Liver (tissue), 9 donors: ENCODE results near the gene ABCB6. TPM values are rescaled to one million over a fixed set of nuclear protein-coding genes. Genes with fewer than 3 reads are reported as not detected.

Experiments used
- DNase-seq: peaks from one replicate; pipeline ENCODE4 v3.0.0-alpha.2; 2017; ENCODE audit warnings: low spot score
- H3K27ac ChIP-seq, 2 donors: one replicate each; pipeline ENCODE4 v1.7.0; 2013; ENCODE audit warnings: inconsistent platforms in 2 of 2, low read length in 2 of 2, control low read depth in 1 of 2, low read depth in 1 of 2, mild to moderate bottlenecking in 1 of 2
- H3K27me3 ChIP-seq, 4 donors: one replicate each; pipeline versions ENCODE4 v1.6.1 to v1.7.0; 2013; ENCODE audit warnings: low read length in 3 of 4, inconsistent platforms in 1 of 4, mild to moderate bottlenecking in 1 of 4, moderate library complexity in 1 of 4; ENCODE audit not compliant: control insufficient read depth in 4 of 4, insufficient read depth in 4 of 4
- H3K36me3 ChIP-seq, 4 donors: one replicate each; pipeline versions ENCODE4 v1.6.1 to v1.7.0; 2013; ENCODE audit warnings: low read length in 3 of 4, mild to moderate bottlenecking in 3 of 4, low read depth in 1 of 4, moderate library complexity in 1 of 4; ENCODE audit not compliant: control insufficient read depth in 4 of 4, insufficient read depth in 3 of 4
- H3K4me1 ChIP-seq, 4 donors: one replicate each; pipeline versions ENCODE4 v1.6.1 to v1.7.0; 2013; ENCODE audit warnings: low read length in 3 of 4, mild to moderate bottlenecking in 3 of 4, moderate library complexity in 1 of 4; ENCODE audit not compliant: control insufficient read depth in 4 of 4, insufficient read depth in 4 of 4
- H3K4me3 ChIP-seq, 3 donors: one replicate each; pipeline versions ENCODE4 v1.6.1 to v1.7.0; 2013; ENCODE audit warnings: low read length in 3 of 3, control low read depth in 1 of 3, low read depth in 1 of 3, mild to moderate bottlenecking in 1 of 3
- H3K9ac ChIP-seq, 2 donors: one replicate each; pipeline ENCODE4 v1.7.0; 2013; ENCODE audit warnings: low read length in 2 of 2, mild to moderate bottlenecking in 2 of 2, moderate library complexity in 2 of 2, control low read depth in 1 of 2, low read depth in 1 of 2
- H3K9me3 ChIP-seq, 4 donors: one replicate each; pipeline versions ENCODE4 v1.6.1 to v1.7.0; 2013; ENCODE audit warnings: low read length in 3 of 4; ENCODE audit not compliant: control insufficient read depth in 4 of 4
- EGR1 ChIP-seq, 2 donors: IDR thresholded peaks; 2 replicates each; pipeline ENCODE4 v1.6.1; 2016 to 2018; ENCODE audit warnings: antibody characterized with exemption in 2 of 2, low read depth in 2 of 2
- FOXA1 ChIP-seq: IDR thresholded peaks from 2 replicates; pipeline ENCODE4 v1.6.1; 2016; ENCODE audit warnings: antibody characterized with exemption
- FOXA2 ChIP-seq: IDR thresholded peaks from 2 replicates; pipeline ENCODE4 v1.6.1; 2016; ENCODE audit warnings: antibody characterized with exemption
- GABPA ChIP-seq, 2 donors: IDR thresholded peaks in 1 of 2; conservative IDR thresholded peaks in 1 of 2; 2 replicates each; pipeline ENCODE4 v1.6.1; 2016; ENCODE audit warnings: antibody characterized with exemption in 2 of 2, mild to moderate bottlenecking in 1 of 2, moderate library complexity in 1 of 2
- HNF4A ChIP-seq, 2 donors: conservative IDR thresholded peaks; 2 replicates each; pipeline ENCODE4 v1.6.1; 2016; ENCODE audit warnings: antibody characterized with exemption in 2 of 2, mild to moderate bottlenecking in 2 of 2
- HNF4G ChIP-seq: IDR thresholded peaks from 2 replicates; pipeline ENCODE4 v1.6.1; 2016; ENCODE audit warnings: antibody characterized with exemption
- JUND ChIP-seq, 2 donors: IDR thresholded peaks; 2 replicates each; pipeline ENCODE4 v1.6.1; 2016; ENCODE audit warnings: antibody characterized with exemption in 2 of 2
- MAX ChIP-seq: IDR thresholded peaks from 2 replicates; pipeline ENCODE4 v1.6.1; 2016; ENCODE audit warnings: antibody characterized with exemption
- NR2F2 ChIP-seq: IDR thresholded peaks from 2 replicates; pipeline ENCODE4 v1.6.1; 2016; ENCODE audit warnings: antibody characterized with exemption
- RAD21 ChIP-seq, 2 donors: IDR thresholded peaks; 2 replicates each; pipeline ENCODE4 v1.6.1; 2016; ENCODE audit warnings: antibody characterized with exemption in 2 of 2, mild to moderate bottlenecking in 2 of 2
- RXRA ChIP-seq, 2 donors: IDR thresholded peaks; 2 replicates each; pipeline ENCODE4 v1.6.1; 2017 to 2018; ENCODE audit warnings: antibody characterized with exemption in 2 of 2, mild to moderate bottlenecking in 1 of 2
- SP1 ChIP-seq: IDR thresholded peaks from 2 replicates; pipeline ENCODE4 v1.6.1; 2018; ENCODE audit warnings: antibody characterized with exemption, mild to moderate bottlenecking
- TAF1 ChIP-seq: conservative IDR thresholded peaks from 2 replicates; pipeline ENCODE4 v1.6.1; 2016; ENCODE audit warnings: antibody characterized with exemption, mild to moderate bottlenecking
- YY1 ChIP-seq: IDR thresholded peaks from 2 replicates; pipeline ENCODE4 v1.6.1; 2016; ENCODE audit warnings: antibody characterized with exemption, mild to moderate bottlenecking
- WGBS: extraction: QIAGEN DNeasy Blood & Tissue Kit; methylation state at CpG from one replicate; pipeline ENCODE4 v1.1.7; 2013; 5-methylcytosine and 5-hydroxymethylcytosine counted together
- polyA plus RNA-seq, 2 donors: library from polyadenylated mRNA; stranded (reverse) in 1 of 2; unstranded in 1 of 2; fragments of 200-250 nt in 1 of 2; fragments of >200 nt in 1 of 2; fragmentation: Nextera tagmentation in 1 of 2; extraction: Ambion mirVana in 1 of 2; gene quantifications; one replicate each; pipeline versions ENCODE4 v1.2.1 to v1.2.3, GENCODE V29; 2013 to 2015
- total RNA-seq, 2 donors: library from RNA; depleted of rRNA; stranded (reverse); fragments of >200 nt; gene quantifications; one replicate each; pipeline ENCODE4 v1.2.3, GENCODE V29; 2014
- TF ChIP-seq, protein P1 (sequence below): IDR thresholded peaks from 2 replicates; pipeline ENCODE4 v1.6.1; 2016; ENCODE audit warnings: antibody characterized with exemption
- TF ChIP-seq, protein P2 (sequence below): IDR thresholded peaks from 2 replicates; pipeline ENCODE4 v1.6.1; 2016; ENCODE audit warnings: antibody characterized with exemption, mild to moderate bottlenecking
- TF ChIP-seq, protein P3 (sequence below): IDR thresholded peaks from 2 replicates; pipeline ENCODE4 v1.6.1; 2016; ENCODE audit warnings: antibody characterized with exemption
- TF ChIP-seq, protein P4 (sequence below): fragments of 150-350 bp; IDR thresholded peaks from 2 replicates; pipeline ENCODE4 v1.5.1; 2017; ENCODE audit warnings: improper control_type of control experiment, low read depth, low read length; ENCODE audit not compliant: missing input control
- donor health status: healthy.
- donor health status: healthy.
- donor health status: healthy.
- donor health status: healthy.
- donor health status: healthy.

ABCB6 gene
- total and polyA plus RNA-seq, 4 donors, result 19.0 to 96.1 (median 47.8) TPM

DNA sequence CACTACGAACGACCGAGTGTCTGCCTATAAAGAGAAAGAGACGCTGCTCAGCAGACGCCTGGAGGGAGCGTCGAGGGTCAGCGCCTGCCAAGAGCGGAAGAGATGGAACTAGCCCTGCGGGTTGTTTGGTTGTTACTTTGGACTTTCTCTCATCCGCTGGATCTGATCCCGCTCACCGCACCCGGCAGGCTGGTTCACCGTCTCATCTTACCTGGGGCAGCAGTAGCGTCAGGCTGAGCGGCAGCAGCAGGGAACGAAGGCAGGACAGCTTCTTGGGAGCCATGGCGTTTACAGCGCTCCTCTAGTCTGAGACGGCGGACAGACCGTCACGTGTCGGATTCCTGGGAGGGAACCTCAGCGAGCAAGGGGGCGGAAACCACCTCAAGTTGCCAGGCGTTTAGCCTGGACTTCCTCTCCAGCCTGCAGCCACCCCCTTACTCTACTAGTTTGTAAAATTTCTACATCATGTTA, 24.6 kb upstream of the ABCB6 start:
- Histone ChIP-seq H3K9ac (peak overlapping the region in 1 of 2 donors; percentile 68), H3K27ac (peak overlapping the region; percentile 61 to 67), H3K4me1 (peaks cover 7 to 43% (median 34%) of the 10 kb centered on the region in 4 donors), H3K27me3 (no peaks in the 10 kb centered on the region), H3K9me3 (no peaks in the 10 kb centered on the region), H3K4me3 (peak overlapping the region in 2 of 3 donors; percentile 10 to 28), H3K36me3 (peaks cover 0 to 10% (median 4%) of the 10 kb centered on the region in 4 donors)
- DNase-seq, result no peak
- WGBS, result 20% methylated on average over 28 of the region's 28 CpGs
- peak in 1 of 2 donors; percentile 14 for TF ChIP-seq GABPA (IDR thresholded peaks at IDR 0.05 in 1 of 2, conservative IDR thresholded peaks at IDR 0.05 in 1 of 2)
- TF ChIP-seq RAD21 (IDR thresholded peaks at IDR 0.05), result peak in 1 of 2 donors; percentile 24
- TF ChIP-seq, protein P1, sequence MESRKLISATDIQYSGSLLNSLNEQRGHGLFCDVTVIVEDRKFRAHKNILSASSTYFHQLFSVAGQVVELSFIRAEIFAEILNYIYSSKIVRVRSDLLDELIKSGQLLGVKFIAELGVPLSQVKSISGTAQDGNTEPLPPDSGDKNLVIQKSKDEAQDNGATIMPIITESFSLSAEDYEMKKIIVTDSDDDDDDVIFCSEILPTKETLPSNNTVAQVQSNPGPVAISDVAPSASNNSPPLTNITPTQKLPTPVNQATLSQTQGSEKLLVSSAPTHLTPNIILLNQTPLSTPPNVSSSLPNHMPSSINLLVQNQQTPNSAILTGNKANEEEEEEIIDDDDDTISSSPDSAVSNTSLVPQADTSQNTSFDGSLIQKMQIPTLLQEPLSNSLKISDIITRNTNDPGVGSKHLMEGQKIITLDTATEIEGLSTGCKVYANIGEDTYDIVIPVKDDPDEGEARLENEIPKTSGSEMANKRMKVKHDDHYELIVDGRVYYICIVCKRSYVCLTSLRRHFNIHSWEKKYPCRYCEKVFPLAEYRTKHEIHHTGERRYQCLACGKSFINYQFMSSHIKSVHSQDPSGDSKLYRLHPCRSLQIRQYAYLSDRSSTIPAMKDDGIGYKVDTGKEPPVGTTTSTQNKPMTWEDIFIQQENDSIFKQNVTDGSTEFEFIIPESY, result no peak
- no peak for TF ChIP-seq FOXA1
- TF ChIP-seq RXRA (IDR thresholded peaks at IDR 0.05), result peak in 1 of 2 donors; percentile 15
- TF ChIP-seq, protein P2, sequence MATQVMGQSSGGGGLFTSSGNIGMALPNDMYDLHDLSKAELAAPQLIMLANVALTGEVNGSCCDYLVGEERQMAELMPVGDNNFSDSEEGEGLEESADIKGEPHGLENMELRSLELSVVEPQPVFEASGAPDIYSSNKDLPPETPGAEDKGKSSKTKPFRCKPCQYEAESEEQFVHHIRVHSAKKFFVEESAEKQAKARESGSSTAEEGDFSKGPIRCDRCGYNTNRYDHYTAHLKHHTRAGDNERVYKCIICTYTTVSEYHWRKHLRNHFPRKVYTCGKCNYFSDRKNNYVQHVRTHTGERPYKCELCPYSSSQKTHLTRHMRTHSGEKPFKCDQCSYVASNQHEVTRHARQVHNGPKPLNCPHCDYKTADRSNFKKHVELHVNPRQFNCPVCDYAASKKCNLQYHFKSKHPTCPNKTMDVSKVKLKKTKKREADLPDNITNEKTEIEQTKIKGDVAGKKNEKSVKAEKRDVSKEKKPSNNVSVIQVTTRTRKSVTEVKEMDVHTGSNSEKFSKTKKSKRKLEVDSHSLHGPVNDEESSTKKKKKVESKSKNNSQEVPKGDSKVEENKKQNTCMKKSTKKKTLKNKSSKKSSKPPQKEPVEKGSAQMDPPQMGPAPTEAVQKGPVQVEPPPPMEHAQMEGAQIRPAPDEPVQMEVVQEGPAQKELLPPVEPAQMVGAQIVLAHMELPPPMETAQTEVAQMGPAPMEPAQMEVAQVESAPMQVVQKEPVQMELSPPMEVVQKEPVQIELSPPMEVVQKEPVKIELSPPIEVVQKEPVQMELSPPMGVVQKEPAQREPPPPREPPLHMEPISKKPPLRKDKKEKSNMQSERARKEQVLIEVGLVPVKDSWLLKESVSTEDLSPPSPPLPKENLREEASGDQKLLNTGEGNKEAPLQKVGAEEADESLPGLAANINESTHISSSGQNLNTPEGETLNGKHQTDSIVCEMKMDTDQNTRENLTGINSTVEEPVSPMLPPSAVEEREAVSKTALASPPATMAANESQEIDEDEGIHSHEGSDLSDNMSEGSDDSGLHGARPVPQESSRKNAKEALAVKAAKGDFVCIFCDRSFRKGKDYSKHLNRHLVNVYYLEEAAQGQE, result no peak
- TF ChIP-seq HNF4A (conservative IDR thresholded peaks at IDR 0.05), result peak; percentile 72 to 80
- TF ChIP-seq JUND (IDR thresholded peaks at IDR 0.05), result no peak
- TF ChIP-seq HNF4G, result peak; percentile 20
- TF ChIP-seq EGR1 (IDR thresholded peaks at IDR 0.05; ENCODE audit: low read depth in 2 of 2), result no peak
- TF ChIP-seq, protein P3, sequence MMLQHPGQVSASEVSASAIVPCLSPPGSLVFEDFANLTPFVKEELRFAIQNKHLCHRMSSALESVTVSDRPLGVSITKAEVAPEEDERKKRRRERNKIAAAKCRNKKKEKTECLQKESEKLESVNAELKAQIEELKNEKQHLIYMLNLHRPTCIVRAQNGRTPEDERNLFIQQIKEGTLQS, result no peak
- peak; percentile 71 for TF ChIP-seq SP1
- TF ChIP-seq YY1, result peak; percentile 39
- TF ChIP-seq, protein P4, sequence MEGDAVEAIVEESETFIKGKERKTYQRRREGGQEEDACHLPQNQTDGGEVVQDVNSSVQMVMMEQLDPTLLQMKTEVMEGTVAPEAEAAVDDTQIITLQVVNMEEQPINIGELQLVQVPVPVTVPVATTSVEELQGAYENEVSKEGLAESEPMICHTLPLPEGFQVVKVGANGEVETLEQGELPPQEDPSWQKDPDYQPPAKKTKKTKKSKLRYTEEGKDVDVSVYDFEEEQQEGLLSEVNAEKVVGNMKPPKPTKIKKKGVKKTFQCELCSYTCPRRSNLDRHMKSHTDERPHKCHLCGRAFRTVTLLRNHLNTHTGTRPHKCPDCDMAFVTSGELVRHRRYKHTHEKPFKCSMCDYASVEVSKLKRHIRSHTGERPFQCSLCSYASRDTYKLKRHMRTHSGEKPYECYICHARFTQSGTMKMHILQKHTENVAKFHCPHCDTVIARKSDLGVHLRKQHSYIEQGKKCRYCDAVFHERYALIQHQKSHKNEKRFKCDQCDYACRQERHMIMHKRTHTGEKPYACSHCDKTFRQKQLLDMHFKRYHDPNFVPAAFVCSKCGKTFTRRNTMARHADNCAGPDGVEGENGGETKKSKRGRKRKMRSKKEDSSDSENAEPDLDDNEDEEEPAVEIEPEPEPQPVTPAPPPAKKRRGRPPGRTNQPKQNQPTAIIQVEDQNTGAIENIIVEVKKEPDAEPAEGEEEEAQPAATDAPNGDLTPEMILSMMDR, result no peak
- TF ChIP-seq TAF1, result no peak
- TF ChIP-seq NR2F2, result no peak
- TF ChIP-seq MAX, result no peak
- no peak for TF ChIP-seq FOXA2
